ENCODE measurements around the gene LSR. TPM values are rescaled to one million over a fixed set of nuclear protein-coding genes. Genes with fewer than 3 reads are reported as not detected.

LSR gene, protein sequence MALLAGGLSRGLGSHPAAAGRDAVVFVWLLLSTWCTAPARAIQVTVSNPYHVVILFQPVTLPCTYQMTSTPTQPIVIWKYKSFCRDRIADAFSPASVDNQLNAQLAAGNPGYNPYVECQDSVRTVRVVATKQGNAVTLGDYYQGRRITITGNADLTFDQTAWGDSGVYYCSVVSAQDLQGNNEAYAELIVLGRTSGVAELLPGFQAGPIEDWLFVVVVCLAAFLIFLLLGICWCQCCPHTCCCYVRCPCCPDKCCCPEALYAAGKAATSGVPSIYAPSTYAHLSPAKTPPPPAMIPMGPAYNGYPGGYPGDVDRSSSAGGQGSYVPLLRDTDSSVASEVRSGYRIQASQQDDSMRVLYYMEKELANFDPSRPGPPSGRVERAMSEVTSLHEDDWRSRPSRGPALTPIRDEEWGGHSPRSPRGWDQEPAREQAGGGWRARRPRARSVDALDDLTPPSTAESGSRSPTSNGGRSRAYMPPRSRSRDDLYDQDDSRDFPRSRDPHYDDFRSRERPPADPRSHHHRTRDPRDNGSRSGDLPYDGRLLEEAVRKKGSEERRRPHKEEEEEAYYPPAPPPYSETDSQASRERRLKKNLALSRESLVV
- total RNA-seq, result 2.2 and 2.8 TPM in 2 replicates

DNA sequence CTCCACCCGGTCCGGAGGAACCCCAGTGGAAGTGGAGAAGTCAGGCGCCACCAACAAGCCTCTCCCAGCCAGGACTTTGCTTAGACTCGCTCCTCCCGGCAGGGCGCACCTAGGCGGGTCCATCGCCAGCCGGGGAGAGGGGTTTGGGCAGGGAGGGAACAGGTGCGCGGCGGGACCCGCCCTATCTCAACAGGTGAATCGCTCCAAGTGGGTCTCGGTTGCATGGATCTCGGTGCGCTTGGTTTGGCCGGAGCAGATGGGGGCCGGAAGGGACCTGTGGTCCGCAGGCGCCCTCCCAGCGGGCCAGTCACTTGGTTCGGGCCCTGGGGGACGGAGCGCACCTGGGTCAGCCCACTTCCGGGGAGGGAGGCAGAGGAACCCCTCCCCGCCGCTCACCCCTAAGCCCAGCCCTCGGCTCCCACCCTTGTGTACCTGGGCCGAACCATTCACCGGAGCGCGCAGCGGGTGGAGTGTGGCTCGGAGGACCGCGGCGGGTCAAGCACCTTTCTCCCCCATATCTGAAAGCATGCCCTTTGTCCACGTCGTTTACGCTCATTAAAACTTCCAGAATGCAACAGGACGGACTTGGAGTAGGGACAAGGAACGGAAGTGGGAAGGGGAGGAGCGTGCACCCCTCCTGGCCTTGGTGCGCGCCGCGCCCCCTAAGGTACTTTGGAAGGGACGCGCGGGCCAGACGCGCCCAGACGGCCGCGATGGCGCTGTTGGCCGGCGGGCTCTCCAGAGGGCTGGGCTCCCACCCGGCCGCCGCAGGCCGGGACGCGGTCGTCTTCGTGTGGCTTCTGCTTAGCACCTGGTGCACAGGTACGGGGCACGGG lies at the start of gene LSR:
TSS of gene LSR (plus strand) at position 693 of the 836 bp plus-strand sequence. CDS start at position 714, 21 bp downstream.
- peak within 1 kb of the TSS; percentile 42 for H3K27ac Mint-ChIP-seq
- H3K4me1 Mint-ChIP-seq, result peaks cover 19% of the 10 kb centered on the region
- intact Hi-C loops (cut with micrococcal nuclease), result loop anchor here (5.0 kb wide), 1 partner anchor 36 kb away; no protein-coding TSS in a partner anchor
- peaks cover 4% of the 10 kb centered on the region for H3K36me3 Mint-ChIP-seq (ENCODE audit: low read depth)
- H3K27me3 Mint-ChIP-seq, result peaks cover 48% of the 10 kb centered on the region
- DNase-seq, result peak; percentile 83
- peaks cover 3% of the 10 kb centered on the region for H3K9me3 Mint-ChIP-seq
- peak within 1 kb of the TSS; percentile 79 for H3K4me3 Mint-ChIP-seq

DNA sequence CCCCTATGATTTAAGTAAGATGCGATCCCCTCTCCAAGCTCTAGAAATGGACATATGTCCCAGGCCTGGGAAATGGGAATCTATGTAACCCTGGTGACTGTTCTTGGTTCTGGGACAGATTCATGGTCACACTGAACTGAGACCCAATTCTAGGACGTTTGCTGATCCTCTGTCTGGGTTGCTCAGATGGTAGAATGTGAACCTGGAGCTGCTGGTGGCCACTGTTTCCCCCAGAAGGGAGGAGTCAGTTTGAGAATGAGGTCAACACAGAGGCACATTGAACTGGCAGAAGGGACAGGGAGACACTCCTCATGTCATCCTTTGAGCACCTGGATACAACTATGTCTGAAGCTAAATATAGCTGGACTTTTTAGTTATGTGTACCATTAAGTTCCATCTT lies 49.3 kb upstream of the LSR start:
- intact Hi-C loops (cut with micrococcal nuclease), result no loop called here
- Mint-ChIP-seq H3K4me3 (no peak overlapping the region), H3K9me3 (peaks cover 12% of the 10 kb centered on the region), H3K4me1 (peaks cover 26% of the 10 kb centered on the region), H3K36me3 (ENCODE audit: low read depth) (peaks cover 3% of the 10 kb centered on the region), H3K27me3 (no peaks in the 10 kb centered on the region), H3K27ac (no peak overlapping the region)
- no peak for DNase-seq

DNA sequence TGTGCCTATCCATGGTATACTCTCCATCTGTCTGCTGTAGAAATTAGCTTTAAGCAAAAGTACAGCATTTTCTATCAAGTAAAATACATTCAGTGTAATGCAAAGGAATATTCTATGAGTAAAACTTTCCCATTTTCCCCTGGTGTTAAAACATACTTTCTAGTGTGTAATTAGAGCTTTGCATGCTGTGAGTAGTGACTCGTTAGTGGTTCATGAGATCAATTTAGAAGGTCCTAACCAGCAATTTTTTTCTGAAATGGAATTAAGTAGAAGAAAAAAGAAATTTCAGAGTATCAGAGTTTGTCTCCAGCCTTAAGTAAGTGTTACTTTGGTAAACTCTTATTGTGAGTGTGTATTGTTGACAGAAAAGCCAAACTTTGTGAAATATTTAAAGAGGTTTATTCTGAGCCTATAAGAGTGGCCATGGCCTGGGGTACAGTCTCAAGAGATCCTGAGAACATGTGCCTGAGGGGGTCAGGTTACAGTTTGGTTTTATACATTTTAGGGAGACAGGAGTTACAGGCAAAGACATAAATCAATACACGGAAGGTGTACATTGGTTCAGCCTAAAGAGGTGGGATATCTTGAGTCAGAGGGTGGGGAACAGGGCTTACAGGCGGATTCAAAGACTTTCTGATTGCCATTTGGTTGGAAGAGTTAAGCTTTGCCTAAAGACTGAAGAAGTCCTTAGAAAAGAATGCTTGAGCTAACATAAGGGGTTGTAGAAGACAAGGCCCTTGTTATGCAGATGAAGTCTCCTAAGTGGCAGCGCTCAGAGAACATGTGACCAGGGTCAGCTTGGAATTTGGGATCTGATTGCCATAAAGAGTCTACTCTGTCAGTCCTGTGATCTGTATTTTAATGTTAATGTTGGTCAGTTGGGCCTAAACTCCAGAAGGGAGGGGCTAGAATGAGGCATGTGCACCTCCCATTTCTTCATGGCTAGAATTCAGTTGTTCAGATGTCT lies 45.8 kb upstream of the LSR start:
- Mint-ChIP-seq H3K4me3 (no peak overlapping the region), H3K9me3 (peaks cover 5% of the 10 kb centered on the region), H3K4me1 (peaks cover 51% of the 10 kb centered on the region), H3K27me3 (no peaks in the 10 kb centered on the region), H3K27ac (peak overlapping the region; percentile 57), H3K36me3 (ENCODE audit: low read depth) (peaks cover 5% of the 10 kb centered on the region)
- no peak for DNase-seq
- intact Hi-C loops (cut with micrococcal nuclease), result no loop called here

DNA sequence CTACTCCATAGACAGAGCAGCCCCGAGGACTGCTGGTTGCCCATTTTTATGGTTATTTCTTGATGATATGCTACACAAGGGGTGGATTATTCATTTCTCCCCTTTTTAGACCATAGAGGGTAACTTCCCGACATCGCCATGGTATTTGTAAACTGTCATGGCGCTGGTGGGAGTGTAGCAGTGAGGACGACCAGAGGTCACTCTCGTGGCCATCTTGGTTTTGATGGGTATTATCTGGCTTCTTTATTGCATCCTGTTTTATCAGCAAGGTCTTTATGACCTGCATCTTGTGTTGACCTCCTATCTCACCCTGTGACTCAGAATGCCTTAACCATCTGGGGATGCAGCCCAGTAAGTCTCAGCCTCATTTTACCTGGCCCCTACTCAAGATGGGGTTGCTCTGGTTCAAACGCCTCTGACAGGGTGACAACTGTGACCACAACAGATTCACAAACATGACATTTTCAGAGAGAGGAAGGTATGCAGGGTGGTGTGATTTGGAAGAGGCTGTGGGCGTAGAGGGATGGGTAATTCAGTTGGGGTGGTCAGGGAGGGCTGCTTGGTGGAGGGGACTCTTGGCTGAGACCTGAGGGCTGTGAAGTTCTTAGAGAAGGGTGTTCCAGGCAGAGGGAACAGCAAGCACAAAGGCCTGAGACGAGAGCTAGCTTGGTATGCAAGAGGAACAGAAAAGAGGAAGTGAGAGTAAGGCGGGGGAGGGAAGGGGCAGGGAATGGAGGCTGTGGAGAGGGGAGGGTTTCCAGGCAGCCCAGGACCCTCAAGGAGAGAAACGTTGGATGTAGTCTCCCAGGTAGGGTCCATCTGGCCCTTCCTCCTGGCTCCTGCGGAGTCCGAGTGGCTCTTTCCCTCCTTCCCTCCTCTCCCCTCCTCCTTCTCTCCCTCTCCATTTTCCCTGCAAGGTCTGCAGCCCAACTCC lies 43.7 kb upstream of the LSR start:
- DNase-seq, result peak; percentile 73
- peaks cover 64% of the 10 kb centered on the region for H3K4me1 Mint-ChIP-seq
- intact Hi-C loops (cut with micrococcal nuclease), result no loop called here
- H3K27me3 Mint-ChIP-seq, result no peaks in the 10 kb centered on the region
- peaks cover 4% of the 10 kb centered on the region for H3K9me3 Mint-ChIP-seq
- peaks cover 6% of the 10 kb centered on the region for H3K36me3 Mint-ChIP-seq (ENCODE audit: low read depth)
- H3K27ac Mint-ChIP-seq, result peak overlapping the region; percentile 96
- peak overlapping the region; percentile 39 for H3K4me3 Mint-ChIP-seq

DNA sequence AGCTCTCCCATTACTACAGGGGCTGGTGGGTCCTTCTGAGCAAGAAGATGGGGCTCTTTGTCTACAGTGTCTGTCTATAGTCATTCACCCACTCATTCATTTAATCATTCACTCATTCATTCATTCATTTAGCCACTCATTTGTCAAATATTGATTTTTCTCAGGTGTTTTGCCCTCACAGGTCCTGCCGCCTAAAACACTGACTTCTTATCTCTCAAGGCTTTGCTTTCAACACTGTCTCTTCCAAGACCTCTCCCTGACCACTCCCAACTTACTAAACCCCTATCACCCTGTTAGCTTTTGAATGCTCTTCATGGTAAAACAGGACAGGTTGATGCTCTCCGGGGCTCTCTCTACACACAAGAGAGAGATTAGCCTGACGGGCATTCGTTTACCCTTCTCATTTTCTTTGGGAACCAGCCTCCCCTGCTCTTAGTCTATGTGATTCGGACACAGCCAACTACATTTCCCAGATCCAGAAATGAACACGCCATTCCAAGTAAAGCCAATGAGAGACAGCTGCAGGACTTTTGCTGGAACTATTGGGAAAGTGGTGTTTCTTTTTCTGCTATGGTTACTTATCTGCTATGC lies 43.0 kb upstream of the LSR start:
- DNase-seq, result no peak
- no peaks in the 10 kb centered on the region for H3K27me3 Mint-ChIP-seq
- H3K9me3 Mint-ChIP-seq, result peaks cover 4% of the 10 kb centered on the region
- peaks cover 67% of the 10 kb centered on the region for H3K4me1 Mint-ChIP-seq
- peak overlapping the region; percentile 74 for H3K4me3 Mint-ChIP-seq
- intact Hi-C loops (cut with micrococcal nuclease), result loop anchor here (1.0 kb wide), 1 partner anchor 53 kb away; no protein-coding TSS in a partner anchor
- H3K36me3 Mint-ChIP-seq (ENCODE audit: low read depth), result peaks cover 6% of the 10 kb centered on the region
- H3K27ac Mint-ChIP-seq, result peak overlapping the region; percentile 96

DNA sequence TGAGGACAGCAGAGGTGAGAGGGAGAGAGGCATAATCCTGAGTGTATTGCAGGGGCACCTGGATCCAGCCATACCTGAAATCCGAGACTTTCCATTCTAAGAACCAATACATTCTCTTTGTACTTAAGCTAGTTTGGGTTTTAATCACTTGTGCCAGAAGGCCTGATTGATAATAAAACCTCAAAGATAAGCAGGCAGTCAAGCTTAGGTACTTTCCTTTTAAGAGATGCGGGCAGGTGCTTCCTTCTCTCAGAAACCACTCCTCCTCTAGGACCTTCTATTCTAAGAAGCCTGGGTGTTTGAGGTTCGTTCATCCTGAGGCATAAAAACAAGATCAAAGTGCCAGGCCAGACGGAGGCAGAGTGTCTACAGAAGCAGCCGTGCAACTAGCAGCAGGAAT lies 42.4 kb upstream of the LSR start:
- H3K36me3 Mint-ChIP-seq (ENCODE audit: low read depth), result peaks cover 6% of the 10 kb centered on the region
- peaks cover 4% of the 10 kb centered on the region for H3K9me3 Mint-ChIP-seq
- intact Hi-C loops (cut with micrococcal nuclease), result loop anchor here (1.0 kb wide), 1 partner anchor 53 kb away; no protein-coding TSS in a partner anchor
- peak overlapping the region; percentile 96 for H3K27ac Mint-ChIP-seq
- DNase-seq, result peak; percentile 90
- H3K4me3 Mint-ChIP-seq, result peak overlapping the region; percentile 74
- peaks cover 67% of the 10 kb centered on the region for H3K4me1 Mint-ChIP-seq
- H3K27me3 Mint-ChIP-seq, result no peaks in the 10 kb centered on the region

DNA sequence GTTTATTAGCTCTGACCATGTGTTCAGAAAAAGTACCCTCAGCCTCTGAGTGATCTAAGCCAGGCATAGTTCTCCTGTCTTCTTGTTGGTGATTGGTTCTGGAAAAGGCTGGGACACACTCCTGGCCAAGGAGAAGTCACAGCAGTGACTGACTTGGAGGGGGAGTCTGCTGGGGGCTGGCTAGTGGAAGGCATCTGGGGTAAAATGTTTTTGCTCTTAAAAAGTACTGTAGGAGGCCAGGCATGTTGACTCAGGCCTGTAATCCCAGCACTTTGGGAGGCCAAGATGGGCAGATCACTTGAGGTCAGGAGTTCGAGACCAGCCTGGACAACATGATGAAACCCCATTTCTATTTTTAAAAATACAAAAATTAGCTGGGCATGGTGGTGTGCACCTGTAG lies 41.9 kb upstream of the LSR start:
- Mint-ChIP-seq H3K27me3 (no peaks in the 10 kb centered on the region), H3K4me3 (peak overlapping the region; percentile 74), H3K9me3 (peaks cover 4% of the 10 kb centered on the region), H3K27ac (peak overlapping the region; percentile 96), H3K36me3 (ENCODE audit: low read depth) (peaks cover 6% of the 10 kb centered on the region), H3K4me1 (peaks cover 71% of the 10 kb centered on the region)
- intact Hi-C loops (cut with micrococcal nuclease), result loop anchor here (1.0 kb wide), 1 partner anchor 54 kb away; no protein-coding TSS in a partner anchor
- no peak for DNase-seq

DNA sequence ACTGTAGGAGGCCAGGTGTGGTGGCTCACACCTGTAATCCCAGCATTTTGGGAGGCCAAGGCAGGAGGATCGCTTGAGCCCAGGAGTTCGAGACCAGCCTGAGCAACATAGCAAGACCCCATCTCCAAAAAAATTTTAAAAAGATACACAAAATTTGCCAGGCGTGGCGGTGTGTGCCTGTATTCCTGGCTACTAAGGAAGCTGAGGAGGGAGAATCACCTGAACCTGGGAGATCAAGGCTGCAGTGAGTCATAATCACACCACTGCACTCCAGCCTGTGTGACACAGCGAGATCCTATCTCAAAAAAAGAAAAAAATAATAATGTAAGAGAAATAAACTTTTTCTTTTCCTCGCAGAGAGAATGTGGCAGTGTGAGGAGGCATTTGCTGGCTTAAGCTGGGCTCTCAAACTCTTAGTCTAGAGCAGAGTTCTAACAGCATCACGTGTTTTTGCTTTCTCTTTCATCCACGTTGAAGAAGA lies 41.4 kb upstream of the LSR start:
- DNase-seq, result peak; percentile 75
- H3K4me1 Mint-ChIP-seq, result peaks cover 75% of the 10 kb centered on the region
- H3K27ac Mint-ChIP-seq, result peak overlapping the region; percentile 96
- H3K36me3 Mint-ChIP-seq (ENCODE audit: low read depth), result peaks cover 6% of the 10 kb centered on the region
- no peaks in the 10 kb centered on the region for H3K27me3 Mint-ChIP-seq
- intact Hi-C loops (cut with micrococcal nuclease), result no loop called here
- peak overlapping the region; percentile 37 for H3K4me3 Mint-ChIP-seq
- peaks cover 4% of the 10 kb centered on the region for H3K9me3 Mint-ChIP-seq

DNA sequence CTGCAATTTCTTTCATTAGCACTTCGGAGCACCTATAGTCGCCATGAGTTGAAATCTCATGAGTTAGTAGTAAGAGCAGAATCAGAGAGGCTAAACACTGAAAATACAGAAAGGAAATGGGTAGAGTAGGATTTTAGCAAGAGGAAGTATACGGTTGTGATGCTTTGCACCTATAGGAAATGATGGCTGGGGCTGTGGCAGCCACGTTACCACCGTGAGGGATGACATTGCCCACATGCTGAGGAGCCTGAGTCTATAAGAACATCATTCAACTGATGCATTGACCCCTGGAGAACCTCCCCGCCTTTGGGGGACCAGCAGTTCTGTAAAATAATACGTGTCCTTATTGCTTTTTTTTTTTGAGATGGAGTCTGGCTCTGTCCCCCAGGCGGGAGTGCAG lies 40.7 kb upstream of the LSR start:
- peaks cover 4% of the 10 kb centered on the region for H3K36me3 Mint-ChIP-seq (ENCODE audit: low read depth)
- no peaks in the 10 kb centered on the region for H3K27me3 Mint-ChIP-seq
- H3K4me1 Mint-ChIP-seq, result peaks cover 75% of the 10 kb centered on the region
- intact Hi-C loops (cut with micrococcal nuclease), result no loop called here
- no peak for DNase-seq
- H3K9me3 Mint-ChIP-seq, result peaks cover 4% of the 10 kb centered on the region
- peak overlapping the region; percentile 37 for H3K4me3 Mint-ChIP-seq
- peak overlapping the region; percentile 96 for H3K27ac Mint-ChIP-seq

DNA sequence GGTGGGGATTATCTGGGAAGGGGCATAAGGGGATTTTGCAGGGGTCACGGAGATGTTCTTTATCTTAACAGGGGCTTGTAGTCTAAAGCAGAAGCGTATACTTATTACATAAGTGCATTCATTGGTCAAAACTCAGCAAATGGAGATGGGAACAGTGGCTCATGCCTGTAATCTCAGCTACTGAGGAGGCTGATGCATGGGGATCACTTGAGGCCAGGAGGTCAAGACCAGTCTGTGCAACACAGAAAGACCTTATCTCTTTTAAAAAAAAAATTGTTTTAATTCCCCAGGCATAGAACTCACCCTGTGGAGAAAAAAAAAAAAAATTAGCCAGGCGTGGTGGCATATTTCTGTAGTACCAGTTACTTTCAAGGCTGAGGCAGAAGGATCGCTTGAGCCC lies 39.2 kb upstream of the LSR start:
- Mint-ChIP-seq H3K9me3 (peaks cover 4% of the 10 kb centered on the region), H3K4me1 (peaks cover 76% of the 10 kb centered on the region), H3K36me3 (ENCODE audit: low read depth) (peaks cover 4% of the 10 kb centered on the region), H3K27ac (peak overlapping the region; percentile 75), H3K27me3 (no peaks in the 10 kb centered on the region), H3K4me3 (no peak overlapping the region)
- no peak for DNase-seq
- intact Hi-C loops (cut with micrococcal nuclease), result loop anchor here (5.0 kb wide), 1 partner anchor 38 kb away; the partner anchor contains the start of gene LSR

DNA sequence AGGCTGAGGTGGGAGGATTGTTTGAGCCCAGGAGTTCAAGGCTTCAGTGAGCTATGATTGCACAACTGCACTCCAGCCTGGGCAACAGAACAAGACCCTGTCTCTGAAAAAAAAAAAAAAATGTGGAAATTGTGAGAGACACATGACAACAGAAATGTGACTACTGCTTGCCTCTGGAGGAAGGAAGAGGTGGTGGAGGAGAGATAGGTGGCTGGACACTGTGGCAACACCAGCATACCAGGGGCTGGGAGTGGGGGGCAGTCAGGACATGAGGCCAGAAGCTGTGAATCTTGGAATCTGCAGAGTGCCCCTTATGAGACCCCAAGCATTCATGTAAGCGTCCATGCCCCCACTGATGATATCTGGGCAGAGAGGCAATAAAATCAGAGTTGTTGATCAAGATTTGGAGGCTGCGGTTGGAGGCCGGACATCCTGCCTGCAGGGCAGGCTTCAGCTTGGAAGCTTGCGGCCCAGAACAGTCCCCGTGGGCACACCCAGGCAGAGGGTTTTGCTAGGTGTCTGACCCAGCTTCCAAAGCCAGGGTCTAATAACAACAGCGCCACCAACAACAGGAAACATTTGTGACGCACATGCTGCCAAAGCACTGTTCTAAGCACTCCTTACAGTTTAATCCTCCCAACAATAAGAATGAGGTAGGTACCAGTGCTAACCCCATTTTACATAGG lies 37.1 kb upstream of the LSR start:
- H3K9me3 Mint-ChIP-seq, result peaks cover 4% of the 10 kb centered on the region
- H3K4me1 Mint-ChIP-seq, result peaks cover 70% of the 10 kb centered on the region
- peak overlapping the region; percentile 97 for H3K27ac Mint-ChIP-seq
- peaks cover 5% of the 10 kb centered on the region for H3K36me3 Mint-ChIP-seq (ENCODE audit: low read depth)
- peak; percentile 93 for DNase-seq
- H3K27me3 Mint-ChIP-seq, result no peaks in the 10 kb centered on the region
- H3K4me3 Mint-ChIP-seq, result peak overlapping the region; percentile 77
- intact Hi-C loops (cut with micrococcal nuclease), result loop anchor here (5.0 kb wide), 1 partner anchor 36 kb away; the partner anchor contains the start of gene LSR
